ENCODE measurements around the gene FOXA3. TPM values are rescaled to one million over a fixed set of nuclear protein-coding genes. Genes with fewer than 3 reads are reported as not detected.

The FOXA3 gene
- total RNA-seq, 1 donor from 2014 or later: 7.3 TPM

DNA sequence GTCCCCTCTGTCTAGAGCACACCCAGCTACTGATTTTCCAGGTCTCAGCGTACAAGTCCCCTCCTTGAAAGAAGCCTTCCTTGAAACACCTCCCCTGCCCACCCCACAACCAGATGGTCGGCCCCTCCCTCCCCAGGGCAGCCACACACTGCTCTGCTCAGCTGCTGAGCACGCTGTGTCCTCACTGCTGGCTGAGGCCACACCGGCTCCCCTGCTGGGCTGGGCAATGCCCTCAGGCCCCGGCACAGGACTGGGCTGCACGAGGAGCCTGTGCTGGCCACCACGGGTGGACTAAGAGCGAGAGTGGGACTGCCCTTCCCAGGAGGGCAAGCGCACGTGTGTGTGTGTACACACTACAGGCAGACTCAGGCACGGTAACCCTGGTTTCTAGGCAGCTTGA, 37.2 kb upstream of the FOXA3 start:
- H3K9me3 Mint-ChIP-seq: no peaks in the 10 kb centered on the region
- H3K9ac ChIP-seq: no peak overlapping the region
- H3K27ac Mint-ChIP-seq: no peak overlapping the region
- no peaks in the 10 kb centered on the region for H4K20me1 ChIP-seq (ENCODE audit: low read depth)
- no peak for DNase-seq (ENCODE audit: low spot score)
- H3K4me3 ChIP-seq: no peak overlapping the region
- H3K27me3 ChIP-seq: no peaks in the 10 kb centered on the region
- no peak overlapping the region for H3K4me3 Mint-ChIP-seq
- no peaks in the 10 kb centered on the region for H3K9me3 ChIP-seq (ENCODE audit: low read depth)
- peaks cover 11% of the 10 kb centered on the region for H3K27me3 Mint-ChIP-seq (ENCODE audit: insufficient read depth, low read depth)
- H3K36me3 ChIP-seq: no peaks in the 10 kb centered on the region
- H3K36me3 Mint-ChIP-seq: peaks cover 32% of the 10 kb centered on the region
- H3K4me1 ChIP-seq: no peaks in the 10 kb centered on the region
- TF ChIP-seq, protein P1, sequence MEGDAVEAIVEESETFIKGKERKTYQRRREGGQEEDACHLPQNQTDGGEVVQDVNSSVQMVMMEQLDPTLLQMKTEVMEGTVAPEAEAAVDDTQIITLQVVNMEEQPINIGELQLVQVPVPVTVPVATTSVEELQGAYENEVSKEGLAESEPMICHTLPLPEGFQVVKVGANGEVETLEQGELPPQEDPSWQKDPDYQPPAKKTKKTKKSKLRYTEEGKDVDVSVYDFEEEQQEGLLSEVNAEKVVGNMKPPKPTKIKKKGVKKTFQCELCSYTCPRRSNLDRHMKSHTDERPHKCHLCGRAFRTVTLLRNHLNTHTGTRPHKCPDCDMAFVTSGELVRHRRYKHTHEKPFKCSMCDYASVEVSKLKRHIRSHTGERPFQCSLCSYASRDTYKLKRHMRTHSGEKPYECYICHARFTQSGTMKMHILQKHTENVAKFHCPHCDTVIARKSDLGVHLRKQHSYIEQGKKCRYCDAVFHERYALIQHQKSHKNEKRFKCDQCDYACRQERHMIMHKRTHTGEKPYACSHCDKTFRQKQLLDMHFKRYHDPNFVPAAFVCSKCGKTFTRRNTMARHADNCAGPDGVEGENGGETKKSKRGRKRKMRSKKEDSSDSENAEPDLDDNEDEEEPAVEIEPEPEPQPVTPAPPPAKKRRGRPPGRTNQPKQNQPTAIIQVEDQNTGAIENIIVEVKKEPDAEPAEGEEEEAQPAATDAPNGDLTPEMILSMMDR (IDR thresholded peaks at IDR 0.05): no peak
- no peak for TF ChIP-seq EZH2 (IDR thresholded peaks at IDR 0.05)
- peaks cover 4% of the 10 kb centered on the region for H3K4me1 Mint-ChIP-seq
- H3K27ac ChIP-seq: no peak overlapping the region
- no peaks in the 10 kb centered on the region for H3F3A ChIP-seq (ENCODE audit: low read depth)
- H3K79me2 ChIP-seq (ENCODE audit: low read depth): no peaks in the 10 kb centered on the region
- no peak overlapping the region for H3K4me2 ChIP-seq
- no peak overlapping the region for H2AFZ ChIP-seq (replicated peaks)

- Histone ChIP-seq H3K36me3 (no peaks in the 10 kb centered on the region), H3K79me2 (ENCODE audit: low read depth) (no peaks in the 10 kb centered on the region), H2AFZ (replicated peaks) (no peak overlapping the region), H3K4me3 (no peak overlapping the region), H3K4me2 (no peak overlapping the region), H3K9me3 (ENCODE audit: low read depth) (no peaks in the 10 kb centered on the region), H3K27ac (no peak overlapping the region), H3K9ac (no peak overlapping the region), H3K27me3 (no peaks in the 10 kb centered on the region), H3K4me1 (no peaks in the 10 kb centered on the region), H3F3A (ENCODE audit: low read depth) (no peaks in the 10 kb centered on the region), H4K20me1 (ENCODE audit: low read depth) (no peaks in the 10 kb centered on the region)
- TF ChIP-seq EZH2 (IDR thresholded peaks at IDR 0.05) (no peak), EZH2phosphoT487 (IDR thresholded peaks at IDR 0.05) (no peak)
- TF ChIP-seq, protein P1 (IDR thresholded peaks at IDR 0.05): no peak
- peaks cover 11% of the 10 kb centered on the region for H3K27me3 Mint-ChIP-seq (ENCODE audit: insufficient read depth, low read depth)
- peaks cover 4% of the 10 kb centered on the region for H3K4me1 Mint-ChIP-seq
- H3K9me3 Mint-ChIP-seq: no peaks in the 10 kb centered on the region
- peaks cover 35% of the 10 kb centered on the region for H3K36me3 Mint-ChIP-seq
- peak overlapping the region; percentile 52 for H3K4me3 Mint-ChIP-seq
- no peak overlapping the region for H3K27ac Mint-ChIP-seq
- no peak for DNase-seq (ENCODE audit: low spot score)
Observed at GRCh38 chr19:45827459-45828093, 36.5 kb upstream of the FOXA3 start.

DNA sequence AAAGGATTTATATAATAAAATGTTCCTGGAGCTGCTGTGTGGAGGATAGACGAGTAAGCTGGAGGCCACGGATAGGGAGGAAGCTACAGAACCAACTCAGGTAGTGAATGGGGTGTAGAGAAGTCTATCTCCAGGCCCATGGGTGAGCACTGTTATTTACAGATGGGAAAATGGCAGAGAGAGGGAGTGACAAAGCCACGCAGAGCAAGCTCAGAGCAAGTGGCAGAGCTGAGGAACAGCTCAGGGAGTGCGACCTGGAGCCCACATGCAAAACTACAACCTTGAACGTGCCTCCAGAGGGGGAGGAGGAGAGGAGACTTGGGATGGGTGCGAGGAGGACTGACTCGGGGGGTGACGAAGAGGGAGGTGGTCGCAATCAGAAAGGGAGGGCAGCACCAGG, 35.6 kb upstream of the FOXA3 start:
- H3K36me3 Mint-ChIP-seq: peaks cover 35% of the 10 kb centered on the region

More for the DNA sequence above, 35.6 kb upstream of the FOXA3 start:
- Histone ChIP-seq H3F3A (ENCODE audit: low read depth) (no peaks in the 10 kb centered on the region), H3K4me2 (no peak overlapping the region), H3K4me1 (no peaks in the 10 kb centered on the region), H3K4me3 (no peak overlapping the region), H3K27me3 (no peaks in the 10 kb centered on the region), H4K20me1 (ENCODE audit: low read depth) (no peaks in the 10 kb centered on the region), H3K79me2 (ENCODE audit: low read depth) (no peaks in the 10 kb centered on the region), H2AFZ (replicated peaks) (no peak overlapping the region), H3K9ac (no peak overlapping the region), H3K36me3 (no peaks in the 10 kb centered on the region), H3K27ac (no peak overlapping the region), H3K9me3 (ENCODE audit: low read depth) (no peaks in the 10 kb centered on the region)
- H3K9me3 Mint-ChIP-seq: no peaks in the 10 kb centered on the region
- H3K4me1 Mint-ChIP-seq: peaks cover 4% of the 10 kb centered on the region
- no peak for TF ChIP-seq EZH2 (IDR thresholded peaks at IDR 0.05)
- TF ChIP-seq, protein P1 (IDR thresholded peaks at IDR 0.05): no peak
- no peak for TF ChIP-seq EZH2phosphoT487 (IDR thresholded peaks at IDR 0.05)
- peaks cover 11% of the 10 kb centered on the region for H3K27me3 Mint-ChIP-seq (ENCODE audit: insufficient read depth, low read depth)
- H3K27ac Mint-ChIP-seq: no peak overlapping the region
- DNase-seq (ENCODE audit: low spot score): no peak
- H3K4me3 Mint-ChIP-seq: no peak overlapping the region

Measured in neural progenitor cell (in vitro differentiated cells).